GM21825 (cell line): ENCODE results near the gene SEMA6A.
"Not testable (repeated sequence)": the region's sequence is repeated elsewhere in the genome, so short reads cannot be mapped to it uniquely, and the experiment has no call there.

Experiments used
- ATAC-seq: cut with Tn5 transposase; IDR thresholded peaks from one replicate; pipeline ENCODE4 v1.9.1; 2021; ENCODE audit warnings: mild to moderate bottlenecking, moderate library complexity; ENCODE audit not compliant: unreplicated experiment

Gene SEMA6A

DNA sequence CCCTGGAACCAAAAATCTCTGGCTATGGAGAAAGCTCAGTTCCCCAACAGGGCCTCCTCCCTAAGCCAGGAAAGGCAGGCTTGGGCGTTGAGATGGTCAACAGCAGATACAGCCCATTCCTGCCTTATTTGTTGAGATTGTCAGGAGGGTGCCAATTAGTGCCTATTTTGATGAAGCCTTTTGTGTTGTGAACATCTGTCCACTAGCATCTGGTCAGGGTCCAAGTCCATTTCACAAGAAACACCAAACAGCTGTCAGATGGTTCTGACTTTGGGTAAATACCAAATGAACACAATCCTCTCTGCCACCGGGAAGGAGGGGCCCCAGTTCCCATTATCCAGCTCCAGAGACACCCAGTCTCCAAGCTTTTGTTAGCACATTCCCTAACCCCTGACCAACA lies 19.9 kb downstream of the SEMA6A start:
- ATAC-seq, result no peak

DNA sequence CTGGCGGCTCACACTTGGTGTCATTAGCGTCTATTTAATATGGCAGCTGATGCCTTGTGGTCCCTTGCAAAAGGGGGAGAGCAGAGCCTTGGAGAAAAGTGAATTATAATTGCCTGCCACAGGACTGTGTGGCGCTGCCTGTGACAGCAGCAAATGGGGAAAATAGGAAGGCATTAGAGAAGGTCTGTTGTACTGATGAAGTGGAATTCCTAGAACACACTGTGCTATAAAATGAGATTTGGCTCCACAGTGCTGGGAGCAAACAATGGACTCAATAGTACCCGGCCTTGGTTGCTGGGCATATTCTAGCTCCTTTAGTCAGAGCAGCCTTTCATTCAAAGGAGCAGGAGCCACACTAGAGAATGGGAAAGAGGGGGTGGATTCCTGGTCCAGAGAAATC lies 21.3 kb downstream of the SEMA6A start:
- ATAC-seq, result no peak

DNA sequence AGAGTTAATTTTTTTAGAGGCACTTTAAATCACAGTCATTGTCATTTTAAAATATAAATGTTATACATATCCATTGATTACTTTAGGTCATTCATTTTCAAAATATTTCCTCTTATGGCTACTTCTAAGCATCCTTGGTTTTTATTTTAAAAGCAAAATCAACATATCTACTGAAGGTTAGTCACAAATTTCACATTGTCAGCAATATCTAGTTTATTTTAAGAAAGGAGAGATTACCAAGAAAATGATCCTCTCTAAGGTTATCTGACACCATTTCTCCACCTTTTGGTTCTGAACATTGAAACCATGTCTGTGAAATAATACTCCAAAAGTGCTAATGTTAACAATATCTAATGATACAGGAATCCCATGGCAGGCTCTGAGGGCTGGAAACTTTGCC lies 24.5 kb downstream of the SEMA6A start:
- no peak for ATAC-seq

DNA sequence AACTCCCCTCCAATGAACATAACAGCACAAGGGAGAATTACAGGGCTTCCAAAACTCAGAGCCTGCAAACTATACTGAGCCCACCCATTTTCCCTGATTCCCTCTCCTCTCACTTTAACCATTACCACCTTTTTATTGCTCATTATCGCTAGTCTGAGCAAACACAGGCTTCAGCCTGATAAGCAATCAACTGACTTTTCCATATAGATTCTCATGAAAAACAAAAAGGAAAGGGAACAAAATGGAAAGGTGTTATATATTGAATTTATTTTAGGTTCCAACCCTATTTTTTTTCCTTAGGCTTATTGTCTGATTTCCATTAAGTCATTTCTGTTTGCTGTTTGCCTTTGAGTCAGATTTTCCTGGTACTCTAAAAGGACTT lies 27.9 kb downstream of the SEMA6A start:
- ATAC-seq, result no peak

DNA sequence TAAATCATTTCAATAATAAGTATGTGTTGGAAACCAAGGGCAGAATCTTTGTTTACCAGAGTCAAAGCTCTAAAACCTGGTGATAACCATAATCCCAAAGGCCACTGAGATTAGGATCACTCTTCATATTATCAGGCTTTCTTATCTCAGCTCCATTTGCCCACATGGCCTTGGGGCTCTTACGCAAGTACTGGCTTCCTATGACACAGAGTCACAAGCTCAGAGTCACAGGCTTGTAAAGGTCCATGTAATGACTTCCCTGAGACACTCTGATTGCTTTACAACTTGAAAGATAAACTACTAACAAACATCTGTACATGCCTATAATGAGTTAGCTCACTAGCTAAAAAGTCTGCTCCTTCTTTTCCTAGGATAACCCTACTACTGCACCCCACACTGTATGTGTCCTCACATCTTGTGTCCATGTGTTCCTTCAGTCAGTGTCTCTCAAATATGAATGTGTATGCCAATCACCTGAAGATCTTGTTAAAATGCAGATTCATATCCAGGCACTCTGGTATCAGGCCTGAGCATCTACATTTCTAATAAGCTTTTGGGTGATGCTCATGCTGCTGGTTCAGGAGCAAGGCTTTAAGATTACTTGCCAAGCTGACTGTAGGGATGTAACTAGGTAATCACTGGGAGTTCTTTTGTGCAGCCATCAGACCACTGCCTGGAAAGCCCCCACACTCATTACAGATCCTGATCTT lies 28.4 kb downstream of the SEMA6A start:
- ATAC-seq, result no peak

DNA sequence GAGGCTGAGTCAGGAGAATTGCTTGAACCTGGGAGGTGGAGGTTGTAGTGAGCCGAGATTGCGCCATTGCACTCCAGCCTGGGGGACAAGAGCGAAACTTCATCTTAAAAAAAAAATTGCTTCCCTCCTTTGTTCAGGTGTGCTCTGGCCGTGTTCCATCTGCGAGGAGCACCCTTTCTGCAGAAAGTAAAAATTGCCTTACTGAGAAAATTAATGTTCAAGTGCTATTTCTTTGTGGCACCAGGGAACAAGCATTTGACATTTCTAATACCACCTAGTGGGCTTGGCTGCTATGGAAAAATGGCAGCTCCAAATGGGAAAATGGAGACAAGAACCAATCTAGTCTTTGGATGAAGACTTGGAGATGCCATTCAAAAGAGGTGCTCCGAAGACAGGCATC lies 29.2 kb downstream of the SEMA6A start:
- not testable (repeated sequence) for ATAC-seq

DNA sequence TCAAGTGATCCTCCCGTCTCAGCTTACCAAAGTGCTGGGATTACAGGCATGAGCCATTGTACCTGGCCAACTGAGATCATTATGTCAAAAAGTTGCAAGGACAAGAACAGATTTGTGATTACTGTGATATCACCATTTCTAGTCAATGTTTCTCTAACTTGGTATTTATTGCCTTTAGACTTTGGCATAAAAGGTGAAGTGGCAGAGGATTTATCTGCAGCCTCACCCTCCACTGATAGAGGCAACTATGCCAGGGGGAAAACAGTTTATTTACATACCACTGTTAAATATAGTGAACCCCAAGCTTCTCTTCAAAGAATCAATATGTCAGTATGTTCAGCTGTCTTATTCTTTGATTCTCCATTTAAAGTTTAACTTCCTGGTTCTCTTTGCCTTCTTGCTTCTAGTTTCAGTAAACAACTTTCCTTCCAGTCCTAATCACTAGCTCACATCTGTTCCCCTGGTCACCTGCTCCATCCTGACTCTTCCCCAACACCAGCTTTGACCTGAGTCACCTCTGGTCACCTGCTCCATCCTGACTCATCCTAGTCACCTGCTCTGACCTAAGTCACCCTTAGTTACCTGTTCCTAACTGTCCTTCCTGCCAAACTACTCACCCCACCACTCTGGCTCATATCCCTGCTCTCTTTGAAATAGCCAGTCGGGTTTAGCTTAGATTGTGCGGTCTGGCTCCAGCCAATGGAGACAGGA lies 29.9 kb downstream of the SEMA6A start:
- ATAC-seq, result no peak

DNA sequence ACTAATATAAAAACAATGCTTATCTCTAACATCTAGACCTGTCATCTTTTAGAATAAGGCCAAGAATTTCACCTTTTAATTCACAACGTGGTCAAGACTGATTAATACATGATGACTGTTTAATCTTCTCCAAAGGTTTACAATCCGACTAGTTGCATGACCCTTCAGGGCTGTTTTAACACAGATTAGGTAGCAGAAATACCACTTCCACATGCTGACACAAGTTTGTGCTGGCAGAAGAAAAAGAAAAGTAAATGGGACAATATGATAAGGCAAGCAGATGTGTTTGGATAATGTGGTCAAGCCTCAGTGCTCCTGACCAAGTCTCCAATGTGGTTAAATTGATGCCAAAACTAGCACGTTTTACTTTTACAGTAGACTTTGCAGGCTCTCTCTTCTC lies 31.1 kb downstream of the SEMA6A start:
- ATAC-seq, result no peak

DNA sequence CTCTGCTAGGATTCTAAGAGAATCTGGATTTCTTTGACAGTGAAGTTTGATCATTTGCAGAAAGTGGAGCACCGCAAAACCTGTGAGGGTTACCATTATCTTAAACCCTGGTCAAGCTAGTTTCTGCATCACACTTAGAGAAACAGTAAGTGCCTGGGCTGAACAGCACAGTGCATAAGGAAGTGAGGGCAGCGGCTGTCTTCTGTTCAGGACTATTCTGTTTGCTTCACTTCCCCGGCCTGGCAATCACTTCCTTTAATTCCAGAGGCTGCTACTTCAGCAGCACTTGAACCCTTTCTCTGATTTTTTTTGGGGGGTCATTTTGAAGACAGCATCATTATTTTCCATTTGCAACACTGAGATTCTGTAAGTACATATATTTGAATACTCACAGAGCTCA lies 32.0 kb downstream of the SEMA6A start:
- no peak for ATAC-seq

DNA sequence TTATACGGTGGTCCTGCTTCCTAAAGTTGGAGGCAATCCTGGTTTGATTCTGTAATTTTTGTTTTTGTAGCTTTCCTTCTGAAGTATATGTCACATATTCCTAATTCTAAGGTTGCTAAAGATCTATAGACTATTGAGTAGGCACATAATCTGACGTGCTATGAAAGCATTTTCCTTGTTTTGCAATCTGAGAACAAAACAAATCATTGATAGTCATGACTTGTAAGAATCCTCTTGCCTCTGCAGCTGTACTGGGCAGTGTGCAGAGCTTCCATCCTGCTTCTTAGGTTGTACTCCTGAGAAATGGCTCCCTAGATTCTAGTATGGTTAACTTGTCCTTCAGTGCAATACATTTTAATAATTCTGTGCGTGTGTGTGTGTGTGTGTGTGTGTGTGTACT lies 35.4 kb downstream of the SEMA6A start:
- ATAC-seq, result no peak

DNA sequence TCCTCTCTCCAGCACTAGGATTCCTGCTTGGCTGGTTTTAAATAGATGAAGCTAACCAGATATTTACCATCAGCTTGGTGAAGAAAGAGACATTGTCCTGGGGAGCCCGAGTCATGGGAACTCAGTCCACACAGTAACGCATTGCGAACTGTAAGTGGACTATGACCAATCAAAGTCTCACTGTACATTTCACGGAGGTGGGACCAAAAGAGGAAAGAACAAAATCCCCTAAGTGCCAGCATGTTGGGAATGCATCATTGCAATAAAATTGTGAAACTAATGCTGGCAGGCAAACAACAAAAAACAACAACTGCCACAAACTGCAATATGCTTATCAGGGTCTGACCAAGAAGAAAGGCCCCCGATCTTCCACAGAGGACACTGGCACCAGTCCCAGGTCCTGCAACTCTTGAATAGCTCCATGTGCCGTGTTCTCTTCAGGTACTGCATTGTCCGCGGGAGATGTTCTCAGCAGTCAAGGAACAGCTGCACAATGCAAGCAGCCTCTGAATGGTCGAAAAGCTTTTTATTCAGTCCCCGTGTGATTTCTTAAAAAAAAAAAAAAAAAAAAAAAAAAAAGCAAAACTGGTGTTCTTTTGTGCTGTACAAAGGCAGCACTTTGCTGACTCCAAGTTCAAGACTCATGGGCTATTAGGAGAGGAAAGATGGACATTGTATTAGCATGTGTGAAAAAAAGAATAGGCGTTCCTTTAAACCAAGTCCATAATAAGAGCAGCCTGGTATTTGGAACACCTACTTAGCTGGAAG lies 38.1 kb downstream of the SEMA6A start:
- ATAC-seq, result no peak

DNA sequence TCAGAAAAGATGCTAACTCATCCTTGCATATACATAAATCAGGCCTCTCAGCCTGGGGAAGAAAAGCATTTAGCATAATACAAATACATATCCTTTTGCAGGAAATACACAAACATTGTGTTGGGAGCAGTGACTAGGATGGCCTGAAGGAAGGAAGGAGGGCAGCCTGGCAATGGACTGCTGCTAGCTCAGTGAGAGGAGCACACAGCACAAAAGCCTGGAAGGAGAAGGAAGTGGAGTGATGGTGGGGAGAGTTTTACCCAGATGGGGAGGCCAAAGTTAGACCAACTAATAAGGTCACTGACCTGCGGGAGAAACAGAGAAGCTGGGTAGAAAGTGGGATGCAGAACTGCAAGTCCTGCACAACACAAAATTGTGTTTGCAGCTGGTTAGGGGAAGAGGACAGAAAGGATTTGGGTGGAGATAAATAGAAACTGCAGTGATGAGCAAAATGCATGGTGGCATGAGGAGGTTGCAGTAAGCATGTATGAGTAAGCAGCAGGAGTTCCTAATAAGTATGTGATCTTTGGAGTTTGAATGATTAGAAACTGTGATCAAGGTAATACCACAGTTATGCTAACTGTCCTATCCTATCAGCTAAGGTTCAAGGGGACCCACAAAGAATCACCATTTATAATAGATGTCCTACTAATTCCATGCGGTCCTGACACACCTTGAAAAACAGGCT lies 39.5 kb downstream of the SEMA6A start:
- ATAC-seq, result no peak

DNA sequence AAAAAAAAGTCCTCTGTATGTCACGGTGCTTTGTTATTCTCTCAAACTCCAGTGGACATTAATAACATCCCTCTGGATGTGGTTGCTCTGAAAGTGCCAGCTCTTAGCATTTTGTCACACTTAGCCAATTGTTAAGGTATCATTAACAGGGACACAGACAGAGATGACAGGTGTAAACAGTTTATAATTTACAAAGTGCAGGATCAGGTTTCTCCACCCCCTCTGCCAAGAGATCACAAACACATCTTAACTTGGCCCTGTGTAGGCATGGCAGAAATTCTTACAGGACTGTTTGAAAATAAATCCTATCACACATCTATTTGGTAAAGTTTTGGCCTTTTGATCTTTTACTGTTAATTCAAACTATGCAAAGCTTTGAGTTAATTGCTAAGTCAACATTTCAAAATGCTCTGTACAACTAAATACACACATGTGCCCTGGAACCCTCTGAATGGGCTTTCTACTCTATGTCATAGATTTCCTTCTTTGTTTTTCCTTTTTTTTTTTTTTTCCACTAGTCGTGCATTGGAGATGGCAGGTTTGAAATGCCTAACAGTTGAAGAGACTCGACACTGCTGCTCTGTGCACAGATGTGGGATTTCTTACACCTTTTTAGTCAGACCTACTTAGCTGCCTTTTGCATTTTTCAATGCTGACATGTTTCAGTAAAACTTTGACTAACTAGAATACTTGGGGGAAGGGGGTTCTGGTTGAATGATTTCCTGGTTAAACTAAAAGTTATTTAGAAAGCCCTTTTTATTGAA lies 41.7 kb downstream of the SEMA6A start:
- no peak for ATAC-seq

DNA sequence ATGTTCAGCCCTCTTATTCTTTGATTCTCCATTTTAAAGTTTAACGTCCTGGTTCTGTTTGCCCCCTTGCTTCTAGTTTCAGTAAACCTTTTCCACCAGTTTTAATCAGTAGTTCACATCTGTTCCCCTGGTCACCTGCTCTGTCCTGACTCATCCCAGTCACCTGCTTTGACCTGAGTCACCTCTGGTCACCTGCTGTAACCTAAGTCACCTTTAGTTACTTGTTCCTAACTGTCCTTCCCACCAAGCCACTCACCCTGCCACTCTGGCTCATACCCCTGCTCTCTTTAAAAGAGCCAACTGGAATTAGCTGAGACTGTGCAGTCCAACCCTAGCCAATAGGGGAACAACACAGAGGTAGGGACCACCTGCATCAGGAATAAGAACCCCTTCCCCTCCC lies 43.0 kb downstream of the SEMA6A start:
- no peak for ATAC-seq

DNA sequence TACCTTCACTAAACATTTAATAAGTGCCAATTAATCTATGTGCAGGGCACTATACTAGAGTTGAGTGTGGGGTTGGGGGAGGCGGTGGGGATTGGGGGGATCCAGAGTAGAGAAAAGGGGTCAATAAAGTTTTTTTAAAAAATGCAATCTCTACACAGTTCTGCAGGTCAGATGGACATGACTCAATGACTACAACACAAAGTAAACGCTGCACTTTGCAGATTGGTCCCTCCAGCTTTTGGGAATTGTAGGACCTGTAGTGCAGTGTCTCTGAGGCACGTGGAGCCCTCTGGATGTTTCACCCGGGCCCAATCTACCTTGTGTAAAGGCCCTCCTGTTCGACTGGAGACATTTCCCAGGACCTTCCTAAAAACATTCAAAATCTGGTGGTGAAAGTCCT lies 43.5 kb downstream of the SEMA6A start:
- no peak for ATAC-seq

DNA sequence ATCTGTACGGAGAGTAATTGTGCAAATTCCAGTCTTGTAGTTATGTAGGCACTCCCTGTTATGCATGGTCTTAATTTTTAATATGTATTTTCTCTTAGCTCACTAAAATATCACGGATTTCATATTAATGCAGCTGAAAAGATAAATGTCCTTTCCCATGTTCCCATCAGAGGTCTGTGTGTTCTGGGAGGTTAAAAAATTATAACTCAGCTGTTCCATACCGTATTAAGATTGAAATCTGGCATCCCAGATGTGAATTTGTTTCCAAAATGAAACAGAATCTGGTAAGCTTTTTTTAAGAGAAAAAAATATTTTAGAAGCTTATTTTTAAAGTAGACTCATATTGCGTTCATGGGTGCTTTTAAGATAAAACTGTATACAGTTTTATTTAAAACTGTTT lies 44.3 kb downstream of the SEMA6A start:
- ATAC-seq, result no peak

DNA sequence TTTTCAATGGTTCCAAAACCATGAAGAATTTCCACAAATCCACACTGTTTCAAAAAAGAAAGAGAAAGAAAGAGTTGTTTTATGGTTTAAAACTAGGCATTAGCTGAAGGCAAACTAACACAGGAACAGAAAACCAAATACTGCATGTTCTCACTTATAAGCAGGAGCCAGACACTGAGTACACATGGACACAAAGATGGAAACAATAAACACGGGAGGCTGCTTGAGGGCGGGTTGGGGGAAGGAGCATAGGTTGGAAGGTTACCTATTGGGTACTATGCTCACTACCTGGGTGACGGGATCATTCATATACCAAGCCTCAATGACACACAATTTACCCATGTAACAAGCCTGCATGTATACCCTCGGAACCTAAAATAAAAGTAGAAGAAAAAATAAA lies 45.0 kb downstream of the SEMA6A start:
- no peak for ATAC-seq

DNA sequence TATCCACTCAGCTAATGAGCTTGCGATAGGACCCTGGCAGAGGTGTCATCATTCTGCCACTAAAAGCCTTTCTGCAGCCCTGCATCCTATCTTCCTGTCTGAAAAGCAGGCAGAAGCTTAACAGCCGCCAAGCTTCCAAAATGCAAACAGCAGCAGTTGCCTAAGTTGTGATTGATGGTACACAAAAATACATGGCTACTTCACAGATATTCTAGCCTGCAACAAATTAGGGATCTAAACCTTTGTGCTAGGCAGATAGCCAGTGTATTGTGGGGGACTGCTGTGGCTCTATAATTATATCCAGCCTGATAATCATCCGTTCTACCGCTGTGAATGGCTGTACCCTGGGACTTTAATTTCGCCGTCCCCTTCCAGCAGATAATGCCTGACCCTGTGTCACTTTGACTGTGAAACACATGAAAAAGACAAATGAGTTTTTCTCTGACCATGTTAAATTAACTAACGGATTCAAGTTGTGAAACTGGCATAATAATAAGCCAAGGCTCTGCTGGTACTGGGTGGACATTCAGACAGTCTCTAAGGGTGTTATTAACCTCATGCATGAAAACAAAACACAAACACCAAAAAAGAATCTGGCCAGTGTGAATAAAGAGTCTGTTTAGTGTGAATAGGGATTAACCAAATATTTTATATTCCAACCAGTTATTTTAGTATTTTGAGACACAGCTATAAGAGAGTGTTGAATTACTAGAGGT lies 45.9 kb downstream of the SEMA6A start:
- no peak for ATAC-seq

DNA sequence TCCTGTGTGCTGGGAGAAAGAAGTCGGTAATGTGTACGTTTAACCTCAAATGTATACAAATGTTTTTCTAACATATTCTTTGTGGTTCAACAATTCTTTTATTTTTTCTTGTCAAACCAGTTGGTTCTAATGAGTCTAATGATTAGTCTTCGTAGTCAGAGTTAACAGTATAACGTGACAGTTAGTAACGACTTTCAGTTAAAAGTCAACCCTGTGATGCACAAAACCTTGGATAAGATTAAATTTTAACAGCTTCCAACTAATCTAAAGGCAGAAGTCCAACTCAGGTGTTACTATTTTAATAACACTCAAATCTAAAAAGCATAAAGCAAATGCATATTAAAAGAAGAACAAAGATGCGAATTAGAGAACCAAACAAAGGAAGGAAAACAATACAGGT lies 47.0 kb downstream of the SEMA6A start:
- no peak for ATAC-seq

DNA sequence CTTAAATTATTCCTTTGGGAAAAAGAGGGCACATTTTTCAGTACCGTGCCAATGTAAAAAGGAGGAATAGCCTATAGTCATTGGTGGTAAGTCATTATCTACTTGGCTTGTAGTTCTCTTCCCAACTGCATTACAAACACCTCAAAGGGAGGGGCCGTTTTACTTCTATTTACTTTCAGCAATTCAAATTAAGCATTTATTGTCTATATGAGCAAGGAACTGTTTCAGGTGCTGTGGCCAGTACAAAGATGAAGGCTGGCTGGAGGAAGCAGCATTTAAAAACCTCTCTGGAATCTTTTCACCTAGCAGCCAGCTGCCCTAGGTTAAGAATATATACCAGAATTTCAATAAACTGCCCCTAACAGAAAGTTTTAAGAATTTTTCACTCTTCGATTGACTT lies 48.9 kb downstream of the SEMA6A start:
- ATAC-seq, result no peak
